ENCODE data around the gene IL18RAP.

The IL18RAP gene

DNA sequence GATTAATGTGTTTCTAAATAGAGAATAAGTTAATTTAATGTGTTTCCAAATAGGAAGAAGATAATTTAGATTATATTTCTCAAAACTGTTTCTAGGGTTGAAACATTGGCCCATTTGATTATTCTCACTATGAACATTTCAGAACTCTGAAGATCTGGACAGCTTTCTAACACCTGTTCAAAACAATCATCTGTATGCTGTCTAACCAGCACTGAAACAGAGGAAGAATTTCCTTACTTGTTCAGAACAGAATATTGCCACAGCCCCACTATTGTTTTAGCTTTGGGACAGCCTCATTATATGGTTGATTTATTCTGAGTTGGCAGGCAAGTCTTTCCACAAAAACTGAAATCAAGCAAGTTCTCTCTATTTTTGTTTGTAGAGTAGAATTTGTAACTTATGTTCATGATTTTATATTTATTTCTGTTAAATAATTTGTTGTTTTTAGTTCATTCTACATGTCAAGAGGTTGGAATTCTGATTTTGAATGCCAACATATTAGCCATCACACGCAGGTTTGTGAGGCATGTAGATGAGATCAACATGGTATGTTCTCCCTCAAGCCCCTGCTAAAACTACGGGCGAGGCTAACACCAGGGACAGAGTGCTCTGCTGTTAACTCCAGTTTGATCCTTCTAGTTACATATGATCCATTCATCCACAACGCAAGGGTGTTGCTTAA lies 11.2 kb downstream of the IL18RAP start:
- no peak overlapping the region for H3K27ac ChIP-seq (ENCODE audit: low read depth, low read length)
- no peaks in the 10 kb centered on the region for H3K9me2 ChIP-seq (replicated peaks; ENCODE audit: control insufficient read depth, low read length)
- no peak for TF ChIP-seq EZH2phosphoT487 (IDR thresholded peaks at IDR 0.05; ENCODE audit: borderline replicate concordance, low read length)
- TF ChIP-seq, protein P1, sequence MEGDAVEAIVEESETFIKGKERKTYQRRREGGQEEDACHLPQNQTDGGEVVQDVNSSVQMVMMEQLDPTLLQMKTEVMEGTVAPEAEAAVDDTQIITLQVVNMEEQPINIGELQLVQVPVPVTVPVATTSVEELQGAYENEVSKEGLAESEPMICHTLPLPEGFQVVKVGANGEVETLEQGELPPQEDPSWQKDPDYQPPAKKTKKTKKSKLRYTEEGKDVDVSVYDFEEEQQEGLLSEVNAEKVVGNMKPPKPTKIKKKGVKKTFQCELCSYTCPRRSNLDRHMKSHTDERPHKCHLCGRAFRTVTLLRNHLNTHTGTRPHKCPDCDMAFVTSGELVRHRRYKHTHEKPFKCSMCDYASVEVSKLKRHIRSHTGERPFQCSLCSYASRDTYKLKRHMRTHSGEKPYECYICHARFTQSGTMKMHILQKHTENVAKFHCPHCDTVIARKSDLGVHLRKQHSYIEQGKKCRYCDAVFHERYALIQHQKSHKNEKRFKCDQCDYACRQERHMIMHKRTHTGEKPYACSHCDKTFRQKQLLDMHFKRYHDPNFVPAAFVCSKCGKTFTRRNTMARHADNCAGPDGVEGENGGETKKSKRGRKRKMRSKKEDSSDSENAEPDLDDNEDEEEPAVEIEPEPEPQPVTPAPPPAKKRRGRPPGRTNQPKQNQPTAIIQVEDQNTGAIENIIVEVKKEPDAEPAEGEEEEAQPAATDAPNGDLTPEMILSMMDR (IDR thresholded peaks at IDR 0.05; ENCODE audit: low read depth, low read length, poor library complexity, severe bottlenecking), result no peak

DNA sequence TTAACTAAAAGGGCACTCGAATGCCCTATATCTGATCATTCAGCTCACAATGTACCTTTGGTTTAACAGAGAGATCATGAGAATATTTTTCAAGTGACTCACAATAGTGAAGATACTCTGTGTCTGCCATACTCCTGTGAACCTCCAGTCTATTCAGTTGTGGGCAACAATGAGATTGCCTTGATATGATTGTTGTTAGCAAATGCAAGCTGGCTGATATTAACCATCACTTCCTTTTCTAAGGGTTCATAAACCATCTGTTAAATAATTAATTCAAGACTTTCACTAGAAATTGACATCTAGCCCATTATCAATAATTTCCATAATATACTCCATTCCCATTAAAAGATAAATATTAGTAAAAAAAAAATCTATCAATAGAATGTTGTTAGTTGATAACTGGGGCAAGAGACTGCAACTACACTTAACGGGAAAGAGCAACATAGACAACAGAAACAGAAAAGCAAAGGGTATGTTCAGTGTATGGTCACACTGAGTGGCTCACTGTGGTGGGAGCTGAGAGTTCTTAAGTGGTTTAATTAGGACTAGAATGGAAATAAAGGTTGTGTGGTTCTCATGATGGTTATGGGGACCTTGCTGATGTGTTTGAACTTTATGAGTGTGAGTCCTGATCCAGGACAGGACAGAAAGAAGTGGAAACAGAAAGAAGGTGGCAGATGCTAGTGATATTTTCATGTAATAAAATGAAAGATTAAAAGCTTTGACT lies 11.9 kb downstream of the IL18RAP start:
- H3K79me2 ChIP-seq (ENCODE audit: control insufficient read depth, low read length), result no peaks in the 10 kb centered on the region
- no peak for TF ChIP-seq EZH2phosphoT487 (IDR thresholded peaks at IDR 0.05; ENCODE audit: borderline replicate concordance, low read length)
- TF ChIP-seq, protein P1 (IDR thresholded peaks at IDR 0.05; ENCODE audit: low read depth, low read length, poor library complexity, severe bottlenecking), result no peak

More for the DNA sequence above, 11.2 kb downstream of the IL18RAP start:
- Histone ChIP-seq H3F3A (ENCODE audit: control insufficient read depth, insufficient read depth) (no peaks in the 10 kb centered on the region), H3K79me2 (ENCODE audit: control insufficient read depth, low read length) (no peaks in the 10 kb centered on the region), H3K27me3 (ENCODE audit: control insufficient read depth, low read length) (peaks cover 2% of the 10 kb centered on the region; the same call in 1 of the 2 replicates), H3K9me3 (ENCODE audit: control insufficient read depth, insufficient read depth, low read length) (no peaks in the 10 kb centered on the region), H3K36me3 (ENCODE audit: control insufficient read depth, low read length) (no peaks in the 10 kb centered on the region), H3K4me3 (ENCODE audit: low read length) (no peak overlapping the region), H4K20me1 (ENCODE audit: control insufficient read depth, insufficient read depth, low read depth, low read length) (no peaks in the 10 kb centered on the region), H3K4me1 (ENCODE audit: control insufficient read depth, low read length) (no peaks in the 10 kb centered on the region), H3K4me2 (ENCODE audit: low read length) (no peak overlapping the region)

DNA sequence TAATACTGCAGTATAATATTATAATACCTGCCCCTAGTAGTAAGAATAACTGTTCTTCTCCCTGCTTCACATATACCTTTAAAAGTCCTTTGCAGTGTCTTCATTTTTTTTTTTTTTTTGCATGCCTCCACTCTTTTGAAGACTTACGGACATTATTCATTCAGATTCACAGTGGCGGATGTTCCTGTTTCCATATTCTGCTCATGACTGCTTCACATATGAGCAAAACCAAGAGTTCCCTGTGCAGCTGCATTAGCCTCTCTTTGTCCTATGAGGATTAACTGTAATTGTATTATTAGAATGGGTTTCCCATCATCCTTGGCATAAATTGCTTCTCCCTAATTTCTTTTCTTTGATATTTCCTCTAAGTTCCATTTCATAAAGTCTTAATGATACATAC lies 12.8 kb downstream of the IL18RAP start:
- no peaks in the 10 kb centered on the region for H3K9me3 ChIP-seq (ENCODE audit: control insufficient read depth, insufficient read depth, low read length)
- H3F3A ChIP-seq (ENCODE audit: control insufficient read depth, insufficient read depth), result no peaks in the 10 kb centered on the region
- H4K20me1 ChIP-seq (ENCODE audit: control insufficient read depth, insufficient read depth, low read depth, low read length), result no peaks in the 10 kb centered on the region
- H3K4me2 ChIP-seq (ENCODE audit: low read length), result no peak overlapping the region
- H3K4me1 ChIP-seq (ENCODE audit: control insufficient read depth, low read length), result no peaks in the 10 kb centered on the region
- peaks cover 2% of the 10 kb centered on the region; the same call in 1 of the 2 replicates for H3K27me3 ChIP-seq (ENCODE audit: control insufficient read depth, low read length)
- no peak overlapping the region for H3K4me3 ChIP-seq (ENCODE audit: low read length)
- no peaks in the 10 kb centered on the region for H3K9me2 ChIP-seq (replicated peaks; ENCODE audit: control insufficient read depth, low read length)
- TF ChIP-seq EZH2phosphoT487 (IDR thresholded peaks at IDR 0.05; ENCODE audit: borderline replicate concordance, low read length), result no peak
- TF ChIP-seq, protein P1 (IDR thresholded peaks at IDR 0.05; ENCODE audit: low read depth, low read length, poor library complexity, severe bottlenecking), result no peak
- no peaks in the 10 kb centered on the region for H3K36me3 ChIP-seq (ENCODE audit: control insufficient read depth, low read length)
- no peak overlapping the region for H3K27ac ChIP-seq (ENCODE audit: low read depth, low read length)
- no peaks in the 10 kb centered on the region for H3K79me2 ChIP-seq (ENCODE audit: control insufficient read depth, low read length)

More for the DNA sequence above, 11.9 kb downstream of the IL18RAP start:
- no peaks in the 10 kb centered on the region for H4K20me1 ChIP-seq (ENCODE audit: control insufficient read depth, insufficient read depth, low read depth, low read length)
- no peak overlapping the region for H3K4me3 ChIP-seq (ENCODE audit: low read length)
- no peaks in the 10 kb centered on the region for H3F3A ChIP-seq (ENCODE audit: control insufficient read depth, insufficient read depth)
- H3K27ac ChIP-seq (ENCODE audit: low read depth, low read length), result no peak overlapping the region
- no peak overlapping the region for H3K4me2 ChIP-seq (ENCODE audit: low read length)
- H3K4me1 ChIP-seq (ENCODE audit: control insufficient read depth, low read length), result no peaks in the 10 kb centered on the region
- H3K27me3 ChIP-seq (ENCODE audit: control insufficient read depth, low read length), result peaks cover 2% of the 10 kb centered on the region; the same call in 1 of the 2 replicates
- no peaks in the 10 kb centered on the region for H3K36me3 ChIP-seq (ENCODE audit: control insufficient read depth, low read length)
- no peaks in the 10 kb centered on the region for H3K9me2 ChIP-seq (replicated peaks; ENCODE audit: control insufficient read depth, low read length)
- H3K9me3 ChIP-seq (ENCODE audit: control insufficient read depth, insufficient read depth, low read length), result no peaks in the 10 kb centered on the region
